IMR-90 (cell line): ENCODE measurements around the gene GORASP1. TPM values are rescaled to one million over a fixed set of nuclear protein-coding genes. Genes with fewer than 3 reads are reported as not detected.
A peak's percentile ranks its signal among the peaks of the same experiment; 100 is the strongest.

Experiments used
- ATAC-seq: fragments of 200-7000 bp; cut with Tn5 transposase; 2 replicates; pipeline ENCODE4 v1.9.1; 2020; ENCODE audit warnings: low read depth, mild to moderate bottlenecking, moderate library complexity
- BruUV-seq: library from RNA; stranded (reverse); fragments of 400-500 nt; replicated peaks from 2 replicates; lab custom pipeline; 2021; lab: Mats Ljungman, UMichigan
- CTCF ChIA-PET: fragments of 300-600 bp; formaldehyde crosslinking; extraction: SDS; loops from one replicate; lab custom pipeline; 2021; ENCODE audit warnings: antibody characterized with exemption; lab: Yijun Ruan, JAX
- POLR2A ChIA-PET: fragments of 300-600 bp; sonication (Branson Sonifier 250); formaldehyde crosslinking; loops from one replicate; lab custom pipeline; 2022; ENCODE audit warnings: antibody characterized with exemption; ENCODE audit not compliant: unreplicated experiment; lab: Charles Lee
- DNase-seq: peaks from one replicate; pipeline ENCODE4 v3.0.0; 2013
- H2AFZ ChIP-seq: replicated peaks from 2 replicates; pipeline ENCODE3; 2013; ENCODE audit warnings: low read length, mild to moderate bottlenecking; ENCODE audit not compliant: poor library complexity
- H2AK5ac ChIP-seq: 2 replicates; pipeline ENCODE4 v1.6.1; 2013; ENCODE audit warnings: low read depth, low read length, inconsistent platforms
- H2AK9ac ChIP-seq: replicated peaks from 2 replicates; pipeline ENCODE3; 2013; ENCODE audit warnings: mild to moderate bottlenecking, low read depth, low read length, moderate library complexity; ENCODE audit not compliant: poor library complexity
- H2BK120ac ChIP-seq: 2 replicates; pipeline ENCODE4 v1.6.1; 2013; ENCODE audit warnings: low read depth, low read length, inconsistent platforms
- H2BK15ac ChIP-seq: 3 replicates; pipeline ENCODE4 v1.6.1; 2013; ENCODE audit warnings: low read depth, low read length, inconsistent platforms
- H2BK20ac ChIP-seq: 2 replicates; pipeline ENCODE4 v1.6.1; 2013; ENCODE audit warnings: low read depth, mild to moderate bottlenecking, inconsistent platforms, low read length, moderate library complexity
- H2BK5ac ChIP-seq: 2 replicates; pipeline ENCODE4 v1.6.1; 2013; ENCODE audit warnings: mild to moderate bottlenecking, low read depth, low read length, inconsistent platforms; ENCODE audit not compliant: poor library complexity, severe bottlenecking
- H3K14ac ChIP-seq: replicated peaks from 2 replicates; pipeline ENCODE4 v1.6.1; 2013; ENCODE audit warnings: low read depth, low read length, inconsistent platforms
- H3K18ac ChIP-seq: 2 replicates; pipeline ENCODE4 v1.6.1; 2013; ENCODE audit warnings: low read depth, low read length, control low read depth
- H3K23ac ChIP-seq: 2 replicates; pipeline ENCODE4 v1.6.1; 2013; ENCODE audit warnings: low read depth, low read length, inconsistent platforms
- H3K27ac ChIP-seq: 2 replicates; pipeline ENCODE4 v1.5.1; 2013; ENCODE audit warnings: mild to moderate bottlenecking, control low read depth, low read length; ENCODE audit not compliant: insufficient read depth
- H3K27me3 ChIP-seq: 2 replicates; pipeline ENCODE4 v1.6.1; 2013; ENCODE audit warnings: low read length; ENCODE audit not compliant: control insufficient read depth, insufficient read depth
- H3K36me3 ChIP-seq: 2 replicates; pipeline ENCODE4 v1.6.1; 2013; ENCODE audit warnings: low read length, mixed read lengths; ENCODE audit not compliant: control insufficient read depth, insufficient read depth
- H3K4ac ChIP-seq: 2 replicates; pipeline ENCODE4 v1.6.1; 2013; ENCODE audit warnings: low read depth, low read length, inconsistent platforms
- H3K4me1 ChIP-seq: 2 replicates; pipeline ENCODE4 v1.6.1; 2013; ENCODE audit warnings: low read length, mixed read lengths; ENCODE audit not compliant: control insufficient read depth, insufficient read depth
- H3K4me2 ChIP-seq: 2 replicates; pipeline ENCODE4 v1.6.1; 2013; ENCODE audit warnings: low read depth, mild to moderate bottlenecking, control low read depth, low read length, moderate library complexity
- H3K4me3 ChIP-seq: 2 replicates; pipeline ENCODE4 v1.5.1; 2013; ENCODE audit warnings: low read depth, mild to moderate bottlenecking, control low read depth, low read length, moderate library complexity; ENCODE audit not compliant: insufficient read depth
- H3K56ac ChIP-seq: 2 replicates; pipeline ENCODE4 v1.6.1; 2013; ENCODE audit warnings: low read length, inconsistent platforms; ENCODE audit not compliant: insufficient read depth; ENCODE audit errors: extremely low read depth
- H3K79me1 ChIP-seq, 2 experiments: 2 replicates each; pipeline ENCODE4 v1.6.1; 2013; ENCODE audit warnings: low read length in 2 of 2, inconsistent platforms in 1 of 2, low read depth in 1 of 2
- H3K9ac ChIP-seq: 2 replicates; pipeline ENCODE4 v1.6.1; 2013; ENCODE audit warnings: low read depth, low read length, control low read depth
- H3K9me1 ChIP-seq: 2 replicates; pipeline ENCODE4 v1.6.1; 2013; ENCODE audit warnings: low read length, inconsistent platforms; ENCODE audit not compliant: insufficient read depth
- H3K9me3 ChIP-seq: 2 replicates; pipeline ENCODE4 v1.6.1; 2013; ENCODE audit warnings: low read length; ENCODE audit not compliant: control insufficient read depth, insufficient read depth
- H4K20me1 ChIP-seq: 2 replicates; pipeline ENCODE4 v1.6.1; 2013; ENCODE audit warnings: low read length, inconsistent platforms; ENCODE audit not compliant: insufficient read depth
- H4K5ac ChIP-seq: 2 replicates; pipeline ENCODE4 v1.6.1; 2013; ENCODE audit warnings: mild to moderate bottlenecking, low read depth, low read length, control low read depth
- H4K8ac ChIP-seq, 2 experiments: 2 replicates each; pipeline ENCODE4 v1.6.1; 2013; ENCODE audit warnings: low read depth in 2 of 2, low read length in 2 of 2, control low read depth in 1 of 2, inconsistent platforms in 1 of 2
- H4K91ac ChIP-seq: 2 replicates; pipeline ENCODE4 v1.6.1; 2013; ENCODE audit warnings: low read depth, low read length, inconsistent platforms; ENCODE audit not compliant: insufficient read depth
- MXI1 ChIP-seq: IDR thresholded peaks from 2 replicates; pipeline ENCODE4 v1.6.1; 2012; ENCODE audit warnings: low read depth, mild to moderate bottlenecking, low read length, moderate library complexity, borderline replicate concordance
- RAD21 ChIP-seq: IDR thresholded peaks from 2 replicates; pipeline ENCODE4 v1.6.1; 2012; ENCODE audit warnings: low read length, improper control_type of control experiment
- WGBS, 2 experiments: methylation state at CpG; one replicate each; pipeline versions ENCODE4 v1.1.5 to v1.1.7; 2013; ENCODE audit warnings: missing lambda C conversion rate in 2 of 2; ENCODE audit not compliant: insufficient read length in 1 of 2; ENCODE audit errors: extremely low coverage in 2 of 2; 5-methylcytosine and 5-hydroxymethylcytosine counted together
- dilution Hi-C: fragments of 300-500 bp; cut with HindIII; formaldehyde crosslinking; loops from one replicate; pipeline ENCODE4 v1.14.3; 2018; ENCODE audit warnings: low sequenced_read_pairs; ENCODE audit not compliant: unreplicated experiment
- in situ Hi-C: fragments of 300-500 bp; cut with MboI; formaldehyde crosslinking; loops from 3 replicates; pipeline ENCODE4 v1.14.3; 2019; ENCODE audit warnings: low sequenced_read_pairs, inconsistent platforms, mixed read lengths
- intact Hi-C: fragments of 100-400 bp; cut with micrococcal nuclease; formaldehyde crosslinking; loops from 2 replicates; pipeline ENCODE4 v1.10.0; 2022
- polyA plus RNA-seq, 3 experiments: library from polyadenylated mRNA; depleted of rRNA; stranded (reverse); fragments of >200 nt; gene quantifications; 2 replicates each; pipeline ENCODE4 v1.2.3, GENCODE V29; 2012; ENCODE audit warnings: low replicate concordance in 1 of 3
- total RNA-seq: library from RNA; depleted of rRNA; stranded (reverse); fragments of >200 nt; gene quantifications from 2 replicates; pipeline ENCODE4 v1.2.3, GENCODE V29; 2012

GORASP1 gene
- total and polyA plus RNA-seq, 2 of the 4 experiments (the other 2 are of a cell fraction) = 35.0 to 56.6 TPM

- peaks cover 10% of the 10 kb centered on the region; the same call in 1 of the 2 replicates for H3K36me3 ChIP-seq
- no peaks in the 10 kb centered on the region for H3K27me3 ChIP-seq
- H2AFZ ChIP-seq = no peak overlapping the region
- no peak overlapping the region for H3K14ac ChIP-seq
- no peak overlapping the region for H3K9ac ChIP-seq
- DNase-seq = peak; percentile 63
- no peak overlapping the region for H2AK9ac ChIP-seq
- no peak overlapping the region for H3K18ac ChIP-seq
- no peak overlapping the region for H2BK20ac ChIP-seq
- no peak overlapping the region for H3K23ac ChIP-seq
- no TSS peak for BruUV-seq
- H4K5ac ChIP-seq = no peak overlapping the region
- peaks cover 2% of the 10 kb centered on the region; the same call in 1 of the 2 replicates for H3K4me1 ChIP-seq
- ChIA-PET POLR2A (no interaction called here), CTCF (interaction anchor here (1.0 to 1.1 kb wide), 2 partner anchors 17 to 227 kb away, joined by 3 to 4 read pairs; no protein-coding TSS in a partner anchor)
- H2BK5ac ChIP-seq = peak overlapping the region; percentile 55
- peak overlapping the region; percentile 25 for H3K4me2 ChIP-seq
- peaks cover 4% of the 10 kb centered on the region; the same call in 1 of the 2 replicates for H4K20me1 ChIP-seq
- H4K8ac ChIP-seq = peak overlapping the region in 1 of 2 experiments; percentile 18; a peak in 1 of 4 replicates
- no peak overlapping the region for H3K4me3 ChIP-seq
- H3K9me1 ChIP-seq = no peaks in the 10 kb centered on the region
- no peaks in the 10 kb centered on the region for H3K9me3 ChIP-seq
- no peak overlapping the region for H2BK120ac ChIP-seq
- dilution Hi-C loops (no loop called here), in situ Hi-C loops (no loop called here), intact Hi-C loops (no loop called here)
- ATAC-seq = peak; percentile 80
- TF ChIP-seq RAD21 (no peak), MXI1 (0 out of 2 replicates have a peak, but pooled peaks have one; percentile 26)
- H2BK15ac ChIP-seq = no peak overlapping the region
- no peak overlapping the region for H3K27ac ChIP-seq
- H3K79me1 ChIP-seq = peaks cover 17 to 24% of the 10 kb centered on the region in 2 experiments; a peak in 3 of 4 replicates
- no peak overlapping the region for H4K91ac ChIP-seq
- no peak overlapping the region for H3K4ac ChIP-seq
- no peak overlapping the region for H2AK5ac ChIP-seq
- no CpG with 5 or more reads among the region's 1 CpG for WGBS, 2 experiments
- no peak overlapping the region for H3K56ac ChIP-seq
Measured at GRCh38 chr3:39064646-39065045, 42.8 kb downstream of the GORASP1 start.
